Measurements from ENCODE around the gene NECTIN1.

The NECTIN1 gene

GRCh38 chr11:119701591-119702549, 27.1 kb downstream of the NECTIN1 start:
- Histone ChIP-seq H3K36me3 (ENCODE audit: control insufficient read depth, insufficient read depth, low read length) (no peaks in the 10 kb centered on the region), H3K9me3 (ENCODE audit: control insufficient read depth, low read length) (no peaks in the 10 kb centered on the region), H3K9ac (ENCODE audit: low read length) (no peak overlapping the region), H3K4me3 (ENCODE audit: low read length) (no peak overlapping the region), H3K4me1 (ENCODE audit: control insufficient read depth, insufficient read depth, low read length) (peaks cover 64% of the 10 kb centered on the region), H3K27me3 (ENCODE audit: control insufficient read depth, insufficient read depth, low read length) (no peaks in the 10 kb centered on the region)

DNA sequence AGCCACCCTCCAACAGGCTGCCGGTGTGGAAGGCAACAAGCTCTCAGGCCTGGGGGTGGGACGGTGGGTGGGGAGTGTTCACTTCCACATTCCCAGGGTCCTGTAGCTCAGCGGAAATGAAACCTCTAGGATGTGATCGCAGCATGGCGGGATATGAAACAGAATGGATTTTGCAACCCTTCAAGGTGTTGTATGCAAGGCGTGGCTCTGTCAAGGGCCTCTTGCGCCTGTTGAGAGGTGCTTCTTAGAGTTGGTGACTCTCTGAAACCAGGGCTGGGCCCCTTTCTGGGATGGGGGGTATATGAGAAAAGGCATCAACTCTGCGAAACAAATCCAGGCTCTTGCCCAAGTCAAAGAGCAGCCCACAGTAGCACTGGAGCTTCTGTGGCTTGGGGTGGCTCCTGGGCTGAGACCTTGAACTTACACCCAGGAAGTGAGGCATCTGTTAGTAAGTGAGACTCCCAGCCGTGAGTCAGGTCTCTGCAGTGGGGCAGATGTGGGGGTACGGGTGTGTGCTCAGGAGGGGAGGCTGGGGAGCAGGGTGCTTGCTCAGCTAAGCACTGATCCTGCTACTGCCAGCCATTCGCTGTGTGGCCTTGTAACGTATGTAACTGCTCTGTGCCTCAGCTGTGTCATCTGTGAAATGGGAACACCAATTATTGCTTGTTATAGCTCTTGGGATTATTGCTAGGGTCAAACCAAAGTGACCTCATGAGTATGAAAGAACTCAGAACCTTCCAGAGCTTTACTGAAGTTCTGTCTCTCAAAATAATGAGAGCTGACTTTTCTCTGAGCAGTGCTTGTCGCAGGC, 28.3 kb downstream of the NECTIN1 start:
- Histone ChIP-seq H3K4me1 (ENCODE audit: control insufficient read depth, insufficient read depth, low read length) (peaks cover 60% of the 10 kb centered on the region), H3K27me3 (ENCODE audit: control insufficient read depth, insufficient read depth, low read length) (no peaks in the 10 kb centered on the region), H3K9ac (ENCODE audit: low read length) (no peak overlapping the region), H3K4me3 (ENCODE audit: low read length) (no peak overlapping the region), H3K9me3 (ENCODE audit: control insufficient read depth, low read length) (no peaks in the 10 kb centered on the region), H3K36me3 (ENCODE audit: control insufficient read depth, insufficient read depth, low read length) (no peaks in the 10 kb centered on the region)

DNA sequence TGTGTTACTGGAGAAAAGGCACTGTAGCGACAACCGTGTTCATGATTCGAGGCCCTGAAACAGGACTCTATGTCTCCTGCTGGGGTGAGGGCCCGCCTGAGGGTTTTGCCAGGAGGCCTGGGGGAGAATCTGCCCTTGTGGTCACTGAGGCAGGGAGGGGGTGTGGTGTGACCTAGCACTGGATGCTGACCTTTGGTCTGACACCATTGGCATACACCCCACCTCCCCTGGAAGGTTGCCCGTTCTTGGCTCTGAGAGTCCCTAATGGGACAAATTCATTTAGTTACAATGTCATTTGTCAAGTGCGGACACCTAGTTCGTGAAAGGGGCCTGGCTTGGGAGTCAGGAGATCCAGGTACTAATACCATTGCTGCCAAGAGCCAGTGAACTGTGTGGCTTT, 29.0 kb downstream of the NECTIN1 start:
- Histone ChIP-seq H3K27me3 (ENCODE audit: control insufficient read depth, insufficient read depth, low read length) (no peaks in the 10 kb centered on the region), H3K9me3 (ENCODE audit: control insufficient read depth, low read length) (no peaks in the 10 kb centered on the region), H3K4me1 (ENCODE audit: control insufficient read depth, insufficient read depth, low read length) (peaks cover 61% of the 10 kb centered on the region), H3K9ac (ENCODE audit: low read length) (no peak overlapping the region), H3K36me3 (ENCODE audit: control insufficient read depth, insufficient read depth, low read length) (no peaks in the 10 kb centered on the region), H3K4me3 (ENCODE audit: low read length) (no peak overlapping the region)

- Histone ChIP-seq H3K9me3 (ENCODE audit: control insufficient read depth, low read length) (no peaks in the 10 kb centered on the region), H3K27me3 (ENCODE audit: control insufficient read depth, insufficient read depth, low read length) (no peaks in the 10 kb centered on the region), H3K36me3 (ENCODE audit: control insufficient read depth, insufficient read depth, low read length) (no peaks in the 10 kb centered on the region), H3K9ac (ENCODE audit: low read length) (no peak overlapping the region), H3K4me1 (ENCODE audit: control insufficient read depth, insufficient read depth, low read length) (peaks cover 63% of the 10 kb centered on the region), H3K4me3 (ENCODE audit: low read length) (no peak overlapping the region)
Observed at GRCh38 chr11:119699227-119699626, 29.8 kb downstream of the NECTIN1 start.

DNA sequence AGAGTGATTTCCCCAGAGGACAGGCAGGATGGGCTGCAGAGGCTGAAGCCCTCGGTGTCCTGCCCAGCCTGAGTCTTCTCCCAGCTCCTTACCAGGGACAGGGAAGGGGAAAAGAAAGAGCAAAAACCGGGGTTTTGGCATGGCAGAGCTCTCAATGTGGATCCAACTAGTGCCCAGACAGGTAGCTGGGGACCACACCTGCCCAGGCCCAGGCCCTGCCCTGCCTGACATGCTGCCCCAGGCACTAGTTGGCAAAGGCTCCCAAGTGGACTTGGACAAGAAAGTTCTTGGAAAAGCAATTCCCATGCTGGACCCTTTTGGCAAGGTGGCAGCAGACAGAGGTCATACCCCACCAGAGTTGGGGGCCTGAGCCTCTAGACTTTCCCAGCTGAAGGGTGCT, 31.1 kb downstream of the NECTIN1 start:
- no peaks in the 10 kb centered on the region for H3K36me3 ChIP-seq (ENCODE audit: control insufficient read depth, insufficient read depth, low read length)
- H3K9me3 ChIP-seq (ENCODE audit: control insufficient read depth, low read length) = no peaks in the 10 kb centered on the region
- no peaks in the 10 kb centered on the region for H3K27me3 ChIP-seq (ENCODE audit: control insufficient read depth, insufficient read depth, low read length)
- peaks cover 68% of the 10 kb centered on the region for H3K4me1 ChIP-seq (ENCODE audit: control insufficient read depth, insufficient read depth, low read length)
- H3K4me3 ChIP-seq (ENCODE audit: low read length) = no peak overlapping the region
- H3K9ac ChIP-seq (ENCODE audit: low read length) = no peak overlapping the region

DNA sequence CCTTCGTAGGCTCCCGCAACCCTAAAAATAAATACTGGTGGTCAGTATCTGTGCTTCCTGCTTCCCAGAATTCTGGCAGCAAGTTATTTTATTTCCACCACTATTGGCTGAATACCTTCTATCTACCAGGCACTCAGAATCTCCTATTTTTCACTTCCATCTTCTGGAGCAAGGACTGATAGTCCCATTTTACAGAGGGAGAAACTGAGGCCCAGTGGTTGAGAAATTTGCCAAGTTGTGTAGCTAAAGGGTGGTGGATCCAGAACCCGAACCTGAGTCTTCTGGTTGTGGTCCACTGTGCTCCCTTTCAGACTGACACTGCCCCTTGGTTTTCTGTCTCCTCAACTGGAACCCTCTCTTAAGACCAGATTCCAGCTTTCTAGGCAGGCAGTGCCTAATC, 31.6 kb downstream of the NECTIN1 start:
- Histone ChIP-seq H3K4me1 (ENCODE audit: control insufficient read depth, insufficient read depth, low read length) (peaks cover 68% of the 10 kb centered on the region), H3K9ac (ENCODE audit: low read length) (no peak overlapping the region), H3K36me3 (ENCODE audit: control insufficient read depth, insufficient read depth, low read length) (no peaks in the 10 kb centered on the region), H3K9me3 (ENCODE audit: control insufficient read depth, low read length) (no peaks in the 10 kb centered on the region), H3K4me3 (ENCODE audit: low read length) (no peak overlapping the region), H3K27me3 (ENCODE audit: control insufficient read depth, insufficient read depth, low read length) (no peaks in the 10 kb centered on the region)

- no peak overlapping the region for H3K4me3 ChIP-seq (ENCODE audit: low read length)
- no peaks in the 10 kb centered on the region for H3K27me3 ChIP-seq (ENCODE audit: control insufficient read depth, insufficient read depth, low read length)
- no peaks in the 10 kb centered on the region for H3K36me3 ChIP-seq (ENCODE audit: control insufficient read depth, insufficient read depth, low read length)
- peaks cover 68% of the 10 kb centered on the region for H3K4me1 ChIP-seq (ENCODE audit: control insufficient read depth, insufficient read depth, low read length)
- no peaks in the 10 kb centered on the region for H3K9me3 ChIP-seq (ENCODE audit: control insufficient read depth, low read length)
- H3K9ac ChIP-seq (ENCODE audit: low read length) = no peak overlapping the region
Observed at GRCh38 chr11:119696378-119697222, 32.4 kb downstream of the NECTIN1 start.

DNA sequence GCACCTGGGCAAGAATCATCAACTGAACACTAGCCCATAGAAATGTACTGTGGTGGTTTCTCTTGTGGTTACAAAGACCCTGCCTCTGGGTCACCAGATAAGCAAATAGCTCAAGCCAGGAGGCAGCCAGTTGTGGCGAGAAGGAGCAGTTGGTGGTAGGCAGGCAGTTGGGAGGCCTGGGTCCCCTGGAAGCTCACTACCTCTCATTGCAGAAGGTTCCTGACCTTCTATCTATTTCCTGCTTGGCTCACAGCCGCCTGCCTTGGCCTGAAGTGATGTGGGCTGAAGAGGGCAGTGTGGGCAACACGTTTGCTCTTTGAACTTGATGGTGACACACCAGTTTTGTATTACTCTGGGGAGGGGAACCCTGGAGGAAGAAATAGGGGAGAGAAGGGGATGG, 34.7 kb downstream of the NECTIN1 start:
- H3K27me3 ChIP-seq (ENCODE audit: control insufficient read depth, insufficient read depth, low read length) = no peaks in the 10 kb centered on the region
- peaks cover 51% of the 10 kb centered on the region for H3K4me1 ChIP-seq (ENCODE audit: control insufficient read depth, insufficient read depth, low read length)
- no peaks in the 10 kb centered on the region for H3K36me3 ChIP-seq (ENCODE audit: control insufficient read depth, insufficient read depth, low read length)
- H3K9ac ChIP-seq (ENCODE audit: low read length) = peak overlapping the region; percentile 32
- H3K9me3 ChIP-seq (ENCODE audit: control insufficient read depth, low read length) = no peaks in the 10 kb centered on the region
- no peak overlapping the region for H3K4me3 ChIP-seq (ENCODE audit: low read length)

DNA sequence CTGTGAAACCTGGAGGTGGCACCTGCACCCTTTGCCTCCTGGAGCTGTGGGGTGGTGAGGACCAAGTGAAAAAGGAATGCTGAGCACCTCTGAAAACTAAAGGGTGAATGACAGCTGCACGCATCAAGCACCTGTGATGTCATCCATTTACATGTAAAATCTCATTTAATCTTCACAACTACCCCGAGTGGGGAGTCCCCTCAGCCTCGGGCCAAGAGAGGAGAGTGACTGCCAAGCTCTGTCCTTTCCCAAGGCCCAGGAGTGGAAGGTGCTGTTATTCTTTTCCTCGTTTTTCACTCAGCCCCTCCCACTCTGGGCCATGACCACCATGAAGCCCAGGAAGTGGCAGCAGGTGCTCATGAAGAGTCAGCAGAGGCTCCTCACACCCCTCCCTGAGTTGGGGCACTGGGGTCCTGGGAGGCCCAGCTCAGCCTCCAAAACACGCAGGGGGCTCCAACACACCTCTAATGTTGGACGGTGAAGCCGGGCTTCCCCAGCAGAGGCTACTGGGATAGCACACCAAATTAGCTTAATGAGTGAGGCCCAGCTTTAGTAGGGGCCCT, 35.7 kb downstream of the NECTIN1 start:
- no peak overlapping the region for H3K9ac ChIP-seq (ENCODE audit: low read length)
- no peaks in the 10 kb centered on the region for H3K27me3 ChIP-seq (ENCODE audit: control insufficient read depth, insufficient read depth, low read length)
- no peak overlapping the region for H3K4me3 ChIP-seq (ENCODE audit: low read length)
- peaks cover 41% of the 10 kb centered on the region for H3K4me1 ChIP-seq (ENCODE audit: control insufficient read depth, insufficient read depth, low read length)
- no peaks in the 10 kb centered on the region for H3K36me3 ChIP-seq (ENCODE audit: control insufficient read depth, insufficient read depth, low read length)
- H3K9me3 ChIP-seq (ENCODE audit: control insufficient read depth, low read length) = no peaks in the 10 kb centered on the region

GRCh38 chr11:119692540-119692820, 36.5 kb downstream of the NECTIN1 start:
- Histone ChIP-seq H3K9ac (ENCODE audit: low read length) (no peak overlapping the region), H3K4me1 (ENCODE audit: control insufficient read depth, insufficient read depth, low read length) (peaks cover 33% of the 10 kb centered on the region), H3K4me3 (ENCODE audit: low read length) (no peak overlapping the region)

GRCh38 chr11:119691701-119692539, 37.1 kb downstream of the NECTIN1 start:
- H3K4me1 ChIP-seq (ENCODE audit: control insufficient read depth, insufficient read depth, low read length) = peaks cover 28% of the 10 kb centered on the region
- no peaks in the 10 kb centered on the region for H3K27me3 ChIP-seq (ENCODE audit: control insufficient read depth, insufficient read depth, low read length)
- no peak overlapping the region for H3K9ac ChIP-seq (ENCODE audit: low read length)

More at GRCh38 chr11:119692540-119692820, 36.5 kb downstream of the NECTIN1 start:
- Histone ChIP-seq H3K36me3 (ENCODE audit: control insufficient read depth, insufficient read depth, low read length) (no peaks in the 10 kb centered on the region), H3K27me3 (ENCODE audit: control insufficient read depth, insufficient read depth, low read length) (no peaks in the 10 kb centered on the region), H3K9me3 (ENCODE audit: control insufficient read depth, low read length) (no peaks in the 10 kb centered on the region)

More at GRCh38 chr11:119691701-119692539, 37.1 kb downstream of the NECTIN1 start:
- no peak overlapping the region for H3K4me3 ChIP-seq (ENCODE audit: low read length)
- no peaks in the 10 kb centered on the region for H3K9me3 ChIP-seq (ENCODE audit: control insufficient read depth, low read length)
- no peaks in the 10 kb centered on the region for H3K36me3 ChIP-seq (ENCODE audit: control insufficient read depth, insufficient read depth, low read length)
